Measurements from ENCODE around the gene APOL4.
A peak's percentile ranks its signal among the peaks of the same experiment; 100 is the strongest.
"Not testable (repeated sequence)": the region's sequence is repeated elsewhere in the genome, so short reads cannot be mapped to it uniquely, and the experiment has no call there.

The APOL4 gene

DNA sequence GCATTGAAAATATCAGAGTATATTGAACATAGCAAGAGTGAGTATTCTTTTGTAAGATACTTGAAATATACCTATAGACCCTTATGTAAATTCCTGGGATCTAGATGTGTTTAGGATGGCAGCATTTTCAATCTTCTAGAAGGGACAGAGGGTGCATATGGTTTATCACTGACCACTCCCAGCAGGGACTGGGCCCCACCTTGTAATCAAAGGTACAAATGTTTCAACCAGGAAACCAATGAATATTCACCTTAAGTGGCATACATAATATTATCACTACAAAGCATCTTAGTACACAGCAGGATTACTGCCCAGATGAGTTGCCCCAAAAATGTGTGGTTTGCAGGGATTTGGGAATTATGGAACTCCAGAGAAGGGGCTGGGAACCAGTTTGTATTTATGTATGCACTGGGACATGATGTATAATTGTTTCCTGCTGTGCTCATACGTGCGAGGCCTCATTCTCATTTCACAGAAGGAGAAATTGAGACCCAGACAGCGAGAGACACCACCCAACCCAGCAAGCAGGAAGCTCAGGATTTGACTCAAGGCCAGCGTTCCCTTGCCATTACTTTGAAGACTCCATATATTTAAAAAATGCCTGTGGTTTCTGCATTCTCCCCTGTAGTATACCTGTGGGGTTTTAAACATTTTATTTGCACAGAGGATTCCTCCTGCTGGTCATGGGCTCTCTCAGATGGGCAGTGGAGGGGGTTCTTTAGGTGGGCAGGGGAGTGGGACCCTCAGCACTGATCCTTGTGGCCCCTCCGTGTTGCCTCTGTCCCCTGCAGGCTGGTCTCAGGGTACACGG lies 5.2 kb downstream of the APOL4 start:
- FAIRE-seq (no peak), DNase-seq (ENCODE audit: insufficient read length, low spot score) (no peak)
- TF ChIP-seq, protein P1, sequence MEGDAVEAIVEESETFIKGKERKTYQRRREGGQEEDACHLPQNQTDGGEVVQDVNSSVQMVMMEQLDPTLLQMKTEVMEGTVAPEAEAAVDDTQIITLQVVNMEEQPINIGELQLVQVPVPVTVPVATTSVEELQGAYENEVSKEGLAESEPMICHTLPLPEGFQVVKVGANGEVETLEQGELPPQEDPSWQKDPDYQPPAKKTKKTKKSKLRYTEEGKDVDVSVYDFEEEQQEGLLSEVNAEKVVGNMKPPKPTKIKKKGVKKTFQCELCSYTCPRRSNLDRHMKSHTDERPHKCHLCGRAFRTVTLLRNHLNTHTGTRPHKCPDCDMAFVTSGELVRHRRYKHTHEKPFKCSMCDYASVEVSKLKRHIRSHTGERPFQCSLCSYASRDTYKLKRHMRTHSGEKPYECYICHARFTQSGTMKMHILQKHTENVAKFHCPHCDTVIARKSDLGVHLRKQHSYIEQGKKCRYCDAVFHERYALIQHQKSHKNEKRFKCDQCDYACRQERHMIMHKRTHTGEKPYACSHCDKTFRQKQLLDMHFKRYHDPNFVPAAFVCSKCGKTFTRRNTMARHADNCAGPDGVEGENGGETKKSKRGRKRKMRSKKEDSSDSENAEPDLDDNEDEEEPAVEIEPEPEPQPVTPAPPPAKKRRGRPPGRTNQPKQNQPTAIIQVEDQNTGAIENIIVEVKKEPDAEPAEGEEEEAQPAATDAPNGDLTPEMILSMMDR (IDR thresholded peaks at IDR 0.05; ENCODE audit: insufficient read depth, missing control alignments) = no peak

DNA sequence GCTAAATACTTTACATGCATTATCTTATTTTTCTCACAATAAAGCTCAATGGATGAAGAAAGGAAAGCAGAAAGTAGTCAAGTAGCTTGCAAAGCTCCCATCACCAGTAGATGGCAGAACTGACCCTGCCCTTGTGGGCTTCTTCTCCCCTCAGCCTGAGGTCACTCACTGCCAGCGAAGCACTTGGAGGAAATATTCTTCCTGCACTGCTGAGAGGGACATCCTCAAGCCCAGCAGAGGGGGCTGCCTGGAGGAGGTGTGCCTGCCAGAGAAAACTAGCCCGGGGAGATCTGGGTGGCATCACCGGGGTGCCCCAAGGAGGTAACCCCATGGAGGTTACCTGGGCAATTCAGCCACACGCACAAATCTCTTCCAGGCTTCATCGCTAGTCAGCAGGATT lies 6.6 kb downstream of the APOL4 start:
- no peak for DNase-seq (ENCODE audit: insufficient read length, low spot score)
- FAIRE-seq = no peak
- TF ChIP-seq, protein P1 (IDR thresholded peaks at IDR 0.05; ENCODE audit: insufficient read depth, missing control alignments) = peak; percentile 54

DNA sequence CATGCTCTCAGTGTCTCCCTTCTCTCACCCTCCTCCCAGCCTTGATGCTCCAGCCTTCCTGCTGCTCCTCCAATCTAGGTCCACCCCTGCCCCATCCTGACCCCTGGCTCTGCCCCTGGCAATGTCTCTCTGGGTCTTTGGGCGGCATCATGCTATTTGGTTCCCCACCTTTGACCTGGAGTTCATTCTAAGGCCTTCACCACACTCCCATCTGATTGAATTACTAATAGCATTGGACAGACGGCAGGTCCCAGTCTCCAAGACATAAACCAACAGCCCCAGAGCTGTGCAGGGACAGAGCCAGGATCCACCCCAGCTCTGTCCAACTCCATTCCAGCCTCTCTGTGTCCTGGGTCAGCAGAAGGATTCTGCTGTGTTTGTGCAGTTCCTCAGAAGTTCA lies 7.2 kb downstream of the APOL4 start:
- FAIRE-seq (no peak), DNase-seq (ENCODE audit: insufficient read length, low spot score) (no peak)
- TF ChIP-seq, protein P1 (IDR thresholded peaks at IDR 0.05; ENCODE audit: insufficient read depth, missing control alignments) = no peak

DNA sequence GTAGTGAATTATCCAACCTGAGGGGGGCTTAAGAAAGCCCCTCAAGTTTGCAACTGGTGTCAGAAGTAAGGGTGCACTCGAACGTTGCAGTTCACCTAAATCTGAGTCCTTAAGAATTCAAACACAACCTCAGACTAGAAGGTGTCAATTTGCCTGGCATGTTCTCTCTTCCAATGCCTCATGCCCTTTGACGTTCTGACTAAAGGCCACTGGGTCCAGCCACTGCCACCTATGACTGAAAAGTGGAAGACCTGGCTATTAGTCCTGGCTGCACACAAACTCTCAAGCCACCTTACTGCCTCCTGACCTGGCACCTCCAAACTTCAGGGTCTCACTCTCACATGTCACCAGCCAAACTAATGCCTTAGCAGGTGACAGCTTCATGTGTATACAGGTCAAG lies 8.0 kb downstream of the APOL4 start:
- DNase-seq (ENCODE audit: insufficient read length, low spot score) (no peak), FAIRE-seq (no peak)
- TF ChIP-seq, protein P1 (IDR thresholded peaks at IDR 0.05; ENCODE audit: insufficient read depth, missing control alignments) = no peak

DNA sequence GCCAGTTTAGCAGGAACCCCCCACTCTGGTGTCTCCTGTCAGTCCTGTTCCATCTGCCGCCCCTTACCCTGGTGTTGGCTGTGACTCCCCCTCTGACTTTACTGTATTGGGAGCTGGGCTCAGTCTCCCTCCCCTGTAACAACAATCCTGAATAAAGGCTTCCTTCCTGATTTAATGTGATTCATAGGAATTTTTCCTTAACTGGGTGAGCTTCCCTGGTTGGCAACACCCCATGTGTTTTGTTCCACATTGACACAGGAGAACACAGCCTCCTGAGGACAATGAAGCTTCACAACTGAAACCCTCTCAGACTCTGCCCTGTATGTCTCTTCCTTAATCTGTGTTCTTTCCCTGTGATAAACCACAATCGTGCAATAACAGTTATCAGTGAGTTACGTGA lies 8.4 kb downstream of the APOL4 start:
- TF ChIP-seq, protein P1 (IDR thresholded peaks at IDR 0.05; ENCODE audit: insufficient read depth, missing control alignments) = no peak
- no peak for DNase-seq (ENCODE audit: insufficient read length, low spot score)
- FAIRE-seq = no peak

DNA sequence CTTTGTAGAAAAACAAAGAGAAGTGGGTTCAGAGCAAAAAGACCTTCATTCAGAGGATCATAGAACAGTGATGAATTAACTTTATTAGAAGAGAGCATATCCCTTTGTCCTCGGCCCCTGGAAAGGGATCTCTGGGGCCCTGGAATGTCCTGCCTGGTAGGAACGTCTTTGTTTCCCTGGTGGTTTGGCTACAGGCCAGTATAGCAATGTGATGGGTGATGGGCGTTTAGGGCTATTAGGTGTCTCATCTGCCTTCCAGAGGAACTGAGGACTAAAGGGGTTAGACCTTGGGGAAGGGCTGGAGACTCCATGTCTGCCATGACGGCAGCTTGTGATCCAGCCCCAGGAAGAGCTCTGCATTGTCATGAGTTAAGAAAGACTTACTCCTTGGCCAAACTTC lies 9.1 kb downstream of the APOL4 start:
- DNase-seq (ENCODE audit: insufficient read length, low spot score) (no peak), FAIRE-seq (no peak)
- TF ChIP-seq, protein P1 (IDR thresholded peaks at IDR 0.05; ENCODE audit: insufficient read depth, missing control alignments) = no peak

DNA sequence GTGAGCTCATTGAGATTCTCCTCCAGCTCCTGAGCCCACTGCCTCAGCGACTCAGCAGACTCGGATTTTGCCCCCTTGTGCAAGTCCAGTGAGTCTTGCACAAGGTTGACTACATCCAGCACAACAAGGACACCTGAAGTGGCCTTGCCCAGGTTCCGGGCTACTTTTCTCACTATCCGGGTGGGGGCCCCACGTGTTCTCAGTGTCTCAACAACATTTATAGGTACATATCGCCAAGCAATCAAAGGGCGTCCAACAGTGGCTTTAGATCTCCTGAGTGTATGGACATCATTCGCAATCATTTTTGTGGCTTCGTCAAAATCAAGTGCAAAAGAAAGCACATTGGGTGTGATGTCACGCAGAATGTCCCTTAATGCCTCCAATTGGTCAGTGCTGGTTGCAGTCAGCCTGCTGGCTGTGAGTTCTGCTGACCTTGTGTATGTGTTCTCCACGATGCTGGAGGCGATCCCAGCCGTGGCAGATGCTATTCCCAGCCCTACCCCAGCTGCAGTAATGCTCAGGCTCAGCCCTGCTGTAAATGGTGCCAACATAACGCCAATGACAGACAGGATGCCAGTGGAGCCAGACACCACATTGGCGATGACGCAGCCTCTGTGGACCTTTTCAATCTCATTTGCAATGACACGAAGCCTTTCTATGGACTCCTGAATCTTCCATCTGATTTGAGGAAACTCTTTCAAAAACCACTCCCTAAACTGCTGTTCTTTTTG lies 10.3 kb downstream of the APOL4 start:
- TF ChIP-seq, protein P1 (IDR thresholded peaks at IDR 0.05; ENCODE audit: insufficient read depth, missing control alignments) = no peak
- no peak for DNase-seq (ENCODE audit: insufficient read length, low spot score)
- no peak for FAIRE-seq

DNA sequence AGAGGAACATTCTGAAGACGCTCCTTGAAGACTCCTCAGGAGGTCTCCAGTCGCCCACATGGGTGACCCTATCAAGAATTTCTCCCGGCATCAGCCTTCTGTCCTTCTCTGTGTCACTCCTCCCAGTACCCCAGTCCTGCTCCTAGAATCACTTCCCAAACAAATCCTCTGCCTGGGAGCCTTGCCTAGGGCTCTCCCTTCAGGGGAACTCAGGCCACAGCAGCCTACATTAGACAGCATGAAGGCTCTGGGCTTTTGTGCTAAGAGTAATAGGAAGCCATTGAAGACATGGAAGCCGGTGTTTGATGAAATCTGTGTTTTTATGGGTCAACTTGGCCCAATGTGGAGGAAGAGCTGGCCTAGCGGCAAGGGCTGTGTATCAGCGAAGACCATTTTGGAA lies 13.7 kb downstream of the APOL4 start:
- FAIRE-seq; DNase-seq (ENCODE audit: insufficient read length, low spot score): not testable (repeated sequence)

All from D721Med (cell line).